IPS-18c (cell line): ENCODE results near the gene SPCS2.
A peak's percentile ranks its signal among the peaks of the same experiment; 100 is the strongest.

ENCODE experiments used
- H3K4me3 ChIP-seq: 2 replicates; pipeline ENCODE4 v1.7.0; 2013; ENCODE audit warnings: low read depth, mild to moderate bottlenecking, low read length, moderate library complexity; ENCODE audit not compliant: insufficient read depth
- H3K9me3 ChIP-seq: one replicate; pipeline ENCODE4 v1.6.1; 2013; ENCODE audit warnings: mild to moderate bottlenecking, low read length, moderate library complexity; ENCODE audit not compliant: control insufficient read depth, insufficient read depth

The SPCS2 gene

GRCh38 chr11:74948898-74949752, at the start of gene SPCS2, which contains the start of gene XRRA1:
TSS of gene SPCS2 (plus strand) at chr11:74949266. CDS start at chr11:74949286, 20 bp downstream.
TSS of gene XRRA1 (minus strand) at chr11:74949091. CDS start at chr11:74940878, 8,213 bp downstream.
- Histone ChIP-seq H3K4me3 (peak within 1 kb of the TSS; percentile 72), H3K9me3 (no peaks in the 10 kb centered on the region)

GRCh38 chr11:74902342-74902741, 46.7 kb upstream of the SPCS2 start:
- Histone ChIP-seq H3K9me3 (no peaks in the 10 kb centered on the region), H3K4me3 (no peak overlapping the region)

DNA sequence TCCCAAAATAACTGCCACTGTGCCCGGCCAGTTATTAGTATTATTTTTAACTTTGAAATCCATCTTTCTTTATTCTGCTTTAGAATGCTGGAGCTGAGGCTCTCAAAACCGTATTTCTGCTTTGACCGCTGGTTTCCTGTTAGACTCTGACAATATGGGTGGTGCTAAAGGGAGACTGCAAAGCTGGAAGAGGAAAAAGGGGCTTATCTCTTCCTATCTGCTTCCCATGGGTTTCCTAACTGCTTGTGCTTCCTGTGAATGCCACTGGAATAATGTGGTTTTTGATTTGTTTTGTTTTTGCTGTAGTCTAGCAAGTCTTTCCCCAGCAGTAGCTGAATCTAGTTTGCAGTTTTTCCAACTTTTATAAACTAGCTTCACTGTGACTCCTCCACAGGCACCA, 43.7 kb upstream of the SPCS2 start:
- Histone ChIP-seq H3K9me3 (no peaks in the 10 kb centered on the region), H3K4me3 (no peak overlapping the region)

DNA sequence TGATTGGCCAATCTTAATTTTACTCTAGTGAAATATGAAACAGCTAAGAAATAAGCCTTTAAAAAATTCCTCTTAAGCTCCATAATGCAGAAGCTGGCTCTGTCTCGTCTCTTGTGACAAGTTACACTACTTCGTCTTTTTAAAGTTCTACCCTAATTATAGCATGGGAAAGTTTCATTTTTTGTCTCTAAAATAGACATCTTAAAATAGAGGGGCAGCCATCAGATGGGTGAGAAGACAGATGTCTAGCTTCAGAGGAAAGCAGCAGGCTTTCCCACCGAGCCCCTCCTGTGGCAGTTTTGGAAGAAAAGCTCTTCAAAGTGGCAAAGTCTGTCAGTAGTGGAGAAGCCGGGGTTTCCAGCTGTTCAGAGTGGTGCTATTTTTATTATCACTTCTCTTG, 39.7 kb upstream of the SPCS2 start:
- H3K4me3 ChIP-seq: no peak overlapping the region
- H3K9me3 ChIP-seq: no peaks in the 10 kb centered on the region

- Histone ChIP-seq H3K4me3 (no peak overlapping the region), H3K9me3 (no peaks in the 10 kb centered on the region)
Observed at GRCh38 chr11:74909812-74910211, 39.3 kb upstream of the SPCS2 start.

DNA sequence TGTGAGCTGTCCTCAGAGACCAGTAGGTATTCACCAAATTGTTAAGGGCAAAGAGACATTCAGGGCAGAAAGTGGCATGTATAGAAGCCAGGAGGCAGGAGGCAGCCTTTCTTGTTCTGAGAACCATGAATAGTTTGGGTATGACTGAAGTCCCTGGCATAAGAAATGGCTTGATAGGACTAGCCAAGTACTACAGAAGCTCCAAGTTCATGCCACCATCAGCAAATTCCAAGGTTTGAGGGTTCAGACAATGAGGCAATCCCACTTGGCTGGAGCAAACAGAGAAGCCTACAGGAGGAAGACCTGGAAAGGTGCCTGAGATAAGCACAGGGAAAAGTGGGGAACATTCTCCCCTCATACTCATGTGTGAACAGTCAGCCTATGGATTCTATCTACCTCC, 25.9 kb upstream of the SPCS2 start:
- Histone ChIP-seq H3K4me3 (no peak overlapping the region), H3K9me3 (no peaks in the 10 kb centered on the region)

GRCh38 chr11:74925281-74925680, 23.8 kb upstream of the SPCS2 start:
- no peak overlapping the region for H3K4me3 ChIP-seq

GRCh38 chr11:74926304-74927030, 22.6 kb upstream of the SPCS2 start:
- Histone ChIP-seq H3K9me3 (no peaks in the 10 kb centered on the region), H3K4me3 (no peak overlapping the region)

More at GRCh38 chr11:74925281-74925680, 23.8 kb upstream of the SPCS2 start:
- H3K9me3 ChIP-seq: no peaks in the 10 kb centered on the region

DNA sequence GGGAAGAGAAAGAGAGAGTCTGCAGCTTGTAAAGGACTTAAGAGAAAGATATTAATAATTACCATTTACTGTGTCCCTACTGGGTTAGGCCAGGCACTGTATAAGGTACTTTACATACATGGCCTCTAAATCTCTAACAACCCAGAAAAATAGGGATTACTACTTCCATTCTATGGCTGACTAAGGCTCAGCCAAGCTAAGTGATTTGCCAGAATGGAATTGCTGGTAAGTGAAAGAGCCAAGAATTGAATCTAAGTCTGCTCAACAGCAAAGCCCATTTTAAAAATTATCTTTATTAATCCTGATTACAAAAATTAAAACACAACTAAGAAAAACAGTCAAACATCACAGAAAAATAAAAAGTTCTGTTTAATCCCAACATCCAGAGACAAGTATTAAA, 21.6 kb upstream of the SPCS2 start:
- Histone ChIP-seq H3K4me3 (no peak overlapping the region), H3K9me3 (no peaks in the 10 kb centered on the region)

DNA sequence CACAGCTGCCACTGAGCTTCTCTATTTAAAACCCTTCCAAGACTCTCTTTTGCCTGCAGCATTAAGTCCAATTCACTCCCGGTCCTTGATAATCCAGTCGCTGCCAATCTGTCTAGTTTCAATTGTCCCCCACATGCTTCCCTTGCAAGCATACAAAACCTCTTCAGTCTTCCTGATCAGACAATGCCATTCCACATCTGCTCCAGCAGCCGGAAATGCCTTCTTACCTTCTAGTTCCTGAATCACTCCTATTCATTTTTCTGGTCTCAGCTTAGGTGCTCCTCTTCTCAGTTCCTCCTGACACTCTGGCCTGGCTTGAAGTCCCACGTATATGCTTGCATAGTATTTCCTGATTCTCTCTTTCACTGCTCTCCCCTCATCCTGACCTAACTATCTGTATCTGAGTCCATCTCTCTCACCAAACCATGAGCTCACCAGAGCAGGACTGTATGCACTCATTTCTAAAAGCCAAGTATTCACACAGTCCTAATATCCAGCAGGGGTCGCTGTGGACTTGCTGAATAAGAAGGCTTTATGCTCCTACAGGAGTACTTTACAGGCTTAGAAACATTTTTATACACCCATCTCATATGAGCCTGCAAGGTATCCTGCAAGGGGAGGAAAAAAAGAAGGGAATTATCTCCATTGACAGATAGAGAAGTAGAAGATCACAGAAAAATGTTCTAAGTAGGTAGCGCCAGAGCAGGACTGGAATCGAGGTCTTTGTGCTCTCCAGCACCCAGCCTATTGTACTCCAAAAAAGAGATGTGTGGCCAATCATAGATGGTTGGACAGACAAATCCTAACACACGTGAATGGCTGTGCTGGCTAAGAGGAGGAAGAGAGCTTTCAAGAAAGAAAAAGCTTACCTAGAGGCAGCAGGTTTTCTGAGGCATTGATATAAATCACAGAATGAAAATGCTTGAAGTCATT, 19.4 kb upstream of the SPCS2 start:
- H3K4me3 ChIP-seq: no peak overlapping the region
- no peaks in the 10 kb centered on the region for H3K9me3 ChIP-seq

- Histone ChIP-seq H3K9me3 (no peaks in the 10 kb centered on the region), H3K4me3 (no peak overlapping the region)
Observed at GRCh38 chr11:74932169-74932568, 16.9 kb upstream of the SPCS2 start.

- H3K4me3 ChIP-seq: no peak overlapping the region
- H3K9me3 ChIP-seq: no peaks in the 10 kb centered on the region
Observed at GRCh38 chr11:74932797-74933196, 16.3 kb upstream of the SPCS2 start.

DNA sequence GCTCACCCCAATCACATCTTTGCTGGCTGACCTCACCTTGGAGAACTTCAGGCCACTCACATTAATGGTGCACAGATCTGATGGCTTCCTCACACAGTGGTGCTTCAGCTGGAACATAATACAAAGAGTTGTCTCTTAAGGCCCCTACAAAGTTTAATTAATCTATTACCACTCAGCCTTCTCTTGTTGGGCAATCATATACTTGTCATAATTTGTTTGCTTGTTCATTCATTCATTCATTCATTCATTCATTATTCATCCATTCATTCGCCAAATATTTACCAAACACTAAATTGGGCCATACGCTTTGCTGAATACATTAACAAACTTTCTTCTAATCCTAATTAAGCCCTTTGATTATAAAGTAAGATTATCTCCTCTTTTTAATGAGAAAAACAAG, 15.3 kb upstream of the SPCS2 start:
- no peak overlapping the region for H3K4me3 ChIP-seq
- no peaks in the 10 kb centered on the region for H3K9me3 ChIP-seq

DNA sequence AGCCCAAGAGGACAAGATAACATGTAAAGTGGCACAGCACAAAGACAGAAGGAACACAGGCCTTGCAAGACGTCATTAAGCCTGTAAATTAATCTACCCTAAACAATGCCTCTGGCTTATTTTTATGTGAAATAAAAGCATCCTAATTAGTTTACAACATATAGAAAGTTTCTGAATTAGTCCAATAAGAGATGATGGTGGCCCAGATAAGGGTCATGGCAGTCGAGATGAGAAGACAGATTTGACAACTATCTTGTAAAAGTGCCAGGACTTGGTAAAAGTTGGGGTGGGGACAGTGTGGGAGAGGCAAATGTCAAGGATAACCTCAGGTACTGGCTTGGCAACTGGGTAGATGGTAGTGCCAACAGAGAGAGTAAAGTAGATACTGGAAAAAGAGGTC, 13.8 kb upstream of the SPCS2 start:
- Histone ChIP-seq H3K4me3 (no peak overlapping the region), H3K9me3 (no peaks in the 10 kb centered on the region)

DNA sequence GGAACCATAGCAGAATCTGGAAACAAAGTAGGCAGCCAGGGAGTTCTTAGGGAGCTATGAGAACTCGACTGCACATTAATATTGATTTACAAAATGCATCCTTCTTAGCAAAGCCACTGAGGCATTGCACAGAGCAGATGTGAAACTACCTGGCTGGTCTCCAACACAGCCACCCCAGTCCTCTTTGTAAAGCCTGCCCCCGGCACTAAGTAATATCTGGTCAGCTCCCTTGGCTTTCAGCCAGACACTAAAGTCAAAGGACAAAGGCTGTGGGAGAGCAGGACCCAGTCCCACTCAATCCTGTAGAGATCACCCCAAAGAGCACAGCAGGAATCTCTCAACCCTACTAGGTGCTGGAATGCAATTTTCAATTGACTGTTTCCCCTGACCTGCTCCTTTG, 13.0 kb upstream of the SPCS2 start:
- Histone ChIP-seq H3K9me3 (no peaks in the 10 kb centered on the region), H3K4me3 (no peak overlapping the region)

DNA sequence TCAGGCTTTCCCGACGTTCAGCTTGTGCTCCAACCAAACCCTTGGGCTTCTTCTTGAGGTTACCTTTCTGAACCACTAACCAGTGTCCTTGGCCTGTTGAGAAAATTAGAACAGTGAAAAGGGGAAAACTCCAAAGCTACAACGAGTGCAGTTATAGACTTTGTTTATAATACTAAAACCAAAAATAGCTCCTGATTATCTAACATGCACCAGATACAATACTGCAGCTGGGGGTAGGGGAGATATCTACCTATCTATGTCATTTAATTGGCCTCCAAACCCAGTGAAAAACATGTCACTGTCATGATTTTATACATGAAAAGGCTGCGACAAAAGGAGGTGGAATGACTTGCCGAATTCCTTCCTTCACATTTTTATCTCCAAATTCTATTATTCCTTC, 12.1 kb upstream of the SPCS2 start:
- Histone ChIP-seq H3K9me3 (no peaks in the 10 kb centered on the region), H3K4me3 (no peak overlapping the region)

- H3K4me3 ChIP-seq: no peak overlapping the region
- H3K9me3 ChIP-seq: no peaks in the 10 kb centered on the region
Observed at GRCh38 chr11:74937696-74938475, 11.2 kb upstream of the SPCS2 start.
